ENCODE results near the gene IL4. TPM values are rescaled to one million over a fixed set of nuclear protein-coding genes. Genes with fewer than 3 reads are reported as not detected.

IL4 gene
- total and polyA plus RNA-seq, 2 donors (not counting 3 experiments of a cell fraction or from before 2014, with no cell fraction given): not detected

GRCh38 chr5:132644177-132644576 is 29.6 kb upstream of the IL4 start:
- dilution Hi-C loops (cut with MboI; ENCODE audit: extremely low pct_ligation_motif_present, low sequenced_read_pairs): no loop called here
- TF ChIP-seq POLR2A (IDR thresholded peaks at IDR 0.05; ENCODE audit: low read depth, low read length): no peak
- TF ChIP-seq EZH2 (IDR thresholded peaks at IDR 0.05; ENCODE audit: borderline replicate concordance, low read depth, low read length, severe bottlenecking): no peak
- no peak for TF ChIP-seq JUN (IDR thresholded peaks at IDR 0.05; ENCODE audit: borderline replicate concordance, insufficient read depth, insufficient read length, low read depth)
- no peak for TF ChIP-seq MYC (IDR thresholded peaks at IDR 0.05; ENCODE audit: low read depth, low read length)
- TF ChIP-seq MAX (IDR thresholded peaks at IDR 0.05; ENCODE audit: insufficient read depth, insufficient read length): no peak
- TF ChIP-seq FOS (IDR thresholded peaks at IDR 0.05; ENCODE audit: borderline replicate concordance, insufficient read depth, low read length): no peak
- Histone ChIP-seq H4K20me1 (replicated peaks; ENCODE audit: control insufficient read depth, extremely low read depth, insufficient read depth, low read length) (no peaks in the 10 kb centered on the region), H3K27me3 (ENCODE audit: control insufficient read depth in 2 of 2, insufficient read depth in 2 of 2, low read length in 2 of 2) (no peaks in the 10 kb centered on the region), H3K9ac (replicated peaks; ENCODE audit: extremely low read depth, insufficient read depth, low read length) (no peak overlapping the region), H3K9me3 (replicated peaks; ENCODE audit: control insufficient read depth, insufficient read depth, low read length) (no peaks in the 10 kb centered on the region), H3K4me1 (ENCODE audit: control insufficient read depth, extremely low read depth, insufficient read depth, low read length) (no peaks in the 10 kb centered on the region), H3K27ac (ENCODE audit: insufficient read depth, low read depth, low read length) (no peak overlapping the region), H3K9me1 (replicated peaks; ENCODE audit: control insufficient read depth, extremely low read depth, insufficient read depth, low read length) (no peaks in the 10 kb centered on the region), H2AFZ (ENCODE audit: low read depth, low read length) (no peak overlapping the region), H3K36me3 (ENCODE audit: control insufficient read depth in 2 of 2, extremely low read depth in 1 of 2, insufficient read depth in 2 of 2, low read length in 2 of 2) (peaks cover 0 to 9% of the 10 kb centered on the region in 2 experiments), H3K4me3 (replicated peaks in 1 of 3; ENCODE audit: insufficient read depth in 1 of 3, low read depth in 1 of 3, low read length in 3 of 3) (no peak overlapping the region), H3K79me2 (ENCODE audit: control insufficient read depth, insufficient read depth, low read length) (no peaks in the 10 kb centered on the region), H3K4me2 (ENCODE audit: insufficient read depth, low read length) (no peak overlapping the region)
- ChIA-PET POLR2A (no interaction called here), CTCF (no interaction called here)
- BruUV-seq (replicated peaks): no TSS peak
- intact Hi-C loops (cut with micrococcal nuclease): no loop called here
- no peak for FAIRE-seq
- no peak for DNase-seq (ENCODE audit: low read depth, low spot score)

DNA sequence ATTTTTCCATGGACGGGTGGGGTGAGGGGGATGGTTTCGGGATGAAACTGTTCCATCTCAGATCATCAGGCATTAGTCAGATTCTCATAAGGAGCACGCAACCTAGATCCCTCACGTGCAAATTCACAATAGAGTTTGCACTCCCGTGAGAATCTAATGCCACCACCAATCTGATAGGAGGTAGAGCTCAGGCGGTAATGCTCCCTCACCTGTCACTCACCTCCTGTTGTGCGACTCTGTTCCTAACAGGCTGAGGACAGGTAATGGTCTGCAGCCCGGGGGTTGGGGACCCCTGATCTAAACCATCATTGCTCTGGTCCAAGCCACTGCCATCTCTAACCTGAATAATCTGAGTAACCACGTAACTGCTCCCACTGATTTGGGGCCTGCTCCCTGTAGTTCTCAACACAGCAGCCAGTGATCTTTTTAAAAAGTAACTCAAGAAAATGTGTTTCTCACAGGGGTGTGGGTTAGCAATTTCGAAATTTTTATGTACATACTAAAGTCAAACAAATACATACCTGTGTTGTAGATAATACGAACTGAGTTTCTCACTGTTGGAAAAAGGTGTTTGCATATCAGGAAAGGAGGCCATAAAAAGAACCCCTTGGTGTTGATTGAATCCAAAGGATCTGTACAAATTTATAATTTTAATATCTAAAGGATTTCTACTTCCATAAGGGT is 27.1 kb upstream of the IL4 start:
- dilution Hi-C loops (cut with MboI; ENCODE audit: extremely low pct_ligation_motif_present, low sequenced_read_pairs): no loop called here
- CTCF ChIA-PET: interaction anchor here (0.8 to 1.6 kb wide), 4 partner anchors 8 to 173 kb away, joined by 3 to 4 read pairs (median 4); no protein-coding TSS in a partner anchor
- TF ChIP-seq EZH2 (IDR thresholded peaks at IDR 0.05; ENCODE audit: borderline replicate concordance, low read depth, low read length, severe bottlenecking): no peak
- TF ChIP-seq MYC (IDR thresholded peaks at IDR 0.05; ENCODE audit: low read depth, low read length): no peak
- no peak for TF ChIP-seq POLR2AphosphoS5 (IDR thresholded peaks at IDR 0.05; ENCODE audit: insufficient read depth, low read depth, low read length)
- no peak for TF ChIP-seq POLR2A (IDR thresholded peaks at IDR 0.05; ENCODE audit: low read depth, low read length)
- no peak for TF ChIP-seq FOS (IDR thresholded peaks at IDR 0.05; ENCODE audit: borderline replicate concordance, insufficient read depth, low read length)
- TF ChIP-seq MAX (IDR thresholded peaks at IDR 0.05; ENCODE audit: insufficient read depth, insufficient read length): no peak
- TF ChIP-seq GATA2 (IDR thresholded peaks at IDR 0.05; ENCODE audit: insufficient read depth, insufficient read length, low read depth, low read length): no peak
- no peak for TF ChIP-seq JUN (IDR thresholded peaks at IDR 0.05; ENCODE audit: borderline replicate concordance, insufficient read depth, insufficient read length, low read depth)
- TF ChIP-seq CTCF (IDR thresholded peaks at IDR 0.05; ENCODE audit: extremely low read depth in 1 of 2, insufficient read depth in 1 of 2, low read depth in 1 of 2, low read length in 2 of 2): no peak

More for the DNA sequence above, 27.1 kb upstream of the IL4 start:
- peaks cover 0 to 2% of the 10 kb centered on the region in 2 experiments for H3K27me3 ChIP-seq (ENCODE audit: control insufficient read depth in 2 of 2, insufficient read depth in 2 of 2, low read length in 2 of 2)
- H4K20me1 ChIP-seq (replicated peaks; ENCODE audit: control insufficient read depth, extremely low read depth, insufficient read depth, low read length): no peaks in the 10 kb centered on the region
- BruUV-seq (replicated peaks): no TSS peak
- H3K79me2 ChIP-seq (ENCODE audit: control insufficient read depth, insufficient read depth, low read length): no peaks in the 10 kb centered on the region
- no peak overlapping the region for H3K4me2 ChIP-seq (ENCODE audit: insufficient read depth, low read length)
- no peak overlapping the region for H3K27ac ChIP-seq (ENCODE audit: insufficient read depth, low read depth, low read length)
- H3K36me3 ChIP-seq (ENCODE audit: control insufficient read depth in 2 of 2, extremely low read depth in 1 of 2, insufficient read depth in 2 of 2, low read length in 2 of 2): peaks cover 0 to 3% of the 10 kb centered on the region in 2 experiments
- H3K4me3 ChIP-seq (replicated peaks in 1 of 3; ENCODE audit: insufficient read depth in 1 of 3, low read depth in 1 of 3, low read length in 3 of 3): no peak overlapping the region
- no peak overlapping the region for H2AFZ ChIP-seq (ENCODE audit: low read depth, low read length)
- no peak overlapping the region for H3K9ac ChIP-seq (replicated peaks; ENCODE audit: extremely low read depth, insufficient read depth, low read length)
- H3K9me3 ChIP-seq (replicated peaks; ENCODE audit: control insufficient read depth, insufficient read depth, low read length): no peaks in the 10 kb centered on the region
- intact Hi-C loops (cut with micrococcal nuclease): no loop called here
- no peaks in the 10 kb centered on the region for H3K9me1 ChIP-seq (replicated peaks; ENCODE audit: control insufficient read depth, extremely low read depth, insufficient read depth, low read length)
- no peak for DNase-seq (ENCODE audit: low read depth, low spot score)
- no peaks in the 10 kb centered on the region for H3K4me1 ChIP-seq (ENCODE audit: control insufficient read depth, extremely low read depth, insufficient read depth, low read length)
- POLR2A ChIA-PET: no interaction called here
- no peak for FAIRE-seq
